K562 (cell line): ENCODE data around the gene LBP.

Experiments
- ELK1 ChIP-seq: sonication (generic); formaldehyde crosslinking; IDR thresholded peaks from 2 replicates; pipeline ENCODE4 v1.8.1; 2022; ENCODE audit warnings: missing genetic modification reagents
- POLR2H ChIP-seq: IDR thresholded peaks from 2 replicates; pipeline ENCODE4 v1.6.1; 2016; ENCODE audit warnings: missing genetic modification characterization, low read depth, mild to moderate bottlenecking, control low read depth, missing compliant biosample characterization, moderate library complexity
- ZBTB49 ChIP-seq: sonication (generic); formaldehyde crosslinking; IDR thresholded peaks from 2 replicates; pipeline ENCODE4 v1.8.0; 2022; ENCODE audit warnings: missing genetic modification reagents, mild to moderate bottlenecking, borderline replicate concordance

- TF ChIP-seq POLR2H (tag), result no peak
- no peak for TF ChIP-seq ELK1 (CRISPR knock-in tag)
- no peak for TF ChIP-seq ZBTB49 (CRISPR knock-in tag)
Observed at GRCh38 chr20:38320221-38320620, 26.1 kb upstream of the LBP start.
